Smooth muscle cell (in vitro differentiated cells): ENCODE data around the gene DOK7. TPM values are rescaled to one million over a fixed set of nuclear protein-coding genes. Genes with fewer than 3 reads are reported as not detected.

ENCODE experiments used
- DNase-seq: peaks from one replicate; lab custom pipeline; 2025; ENCODE audit not compliant: unreplicated experiment; lab: John Stamatoyannopoulos, UW
- H2AFZ ChIP-seq: fragments of 200-600 bp; sonication (generic); 2 replicates; pipeline ENCODE4 v1.6.0; 2016; ENCODE audit warnings: antibody characterized with exemption, low read depth, mild to moderate bottlenecking
- H3F3A ChIP-seq: fragments of 200-600 bp; sonication (generic); 2 replicates; pipeline ENCODE4 v1.6.0; 2017; ENCODE audit warnings: antibody characterized with exemption, low read depth
- H3K27ac ChIP-seq: fragments of 200-600 bp; sonication (generic); 2 replicates; pipeline ENCODE4 v1.5.1; 2016; ENCODE audit warnings: low read depth, mild to moderate bottlenecking
- H3K27me3 ChIP-seq: fragments of 200-600 bp; sonication (generic); 2 replicates; pipeline ENCODE4 v1.6.1; 2016; ENCODE audit warnings: low read depth, mild to moderate bottlenecking
- H3K36me3 ChIP-seq: fragments of 200-600 bp; sonication (generic); 2 replicates; pipeline ENCODE4 v1.5.1; 2016; ENCODE audit warnings: low read depth
- H3K4me1 ChIP-seq: fragments of 200-600 bp; sonication (generic); 2 replicates; pipeline ENCODE4 v1.5.1; 2016; ENCODE audit warnings: low read depth
- H3K4me2 ChIP-seq: fragments of 200-600 bp; sonication (generic); 2 replicates; pipeline ENCODE4 v1.6.0; 2016; ENCODE audit warnings: mild to moderate bottlenecking
- H3K4me3 ChIP-seq: fragments of 200-600 bp; sonication (generic); 2 replicates; pipeline ENCODE4 v1.5.1; 2016; ENCODE audit warnings: mild to moderate bottlenecking
- H3K79me2 ChIP-seq: fragments of 200-600 bp; sonication (generic); 2 replicates; pipeline ENCODE4 v1.6.0; 2016; ENCODE audit warnings: low read depth, mild to moderate bottlenecking
- H3K9ac ChIP-seq: fragments of 200-600 bp; sonication (generic); 2 replicates; pipeline ENCODE4 v1.6.0; 2016; ENCODE audit warnings: low read depth
- H3K9me3 ChIP-seq: fragments of 200-600 bp; sonication (generic); replicated peaks from 2 replicates; pipeline ENCODE4 v1.5.1; 2016; ENCODE audit warnings: low read depth
- H4K20me1 ChIP-seq: fragments of 200-600 bp; sonication (generic); 2 replicates; pipeline ENCODE4 v1.6.0; 2016; ENCODE audit warnings: low read depth
- WGBS: methylation state at CpG from one replicate; pipeline ENCODE4 v1.1.7; 2016; ENCODE audit warnings: low lambda C conversion rate; 5-methylcytosine and 5-hydroxymethylcytosine counted together
- polyA plus RNA-seq: library from polyadenylated mRNA; unstranded; fragments of >200 nt; fragmentation: Nextera tagmentation; extraction: Ambion mirVana; gene quantifications from 2 replicates; pipeline ENCODE4 v1.2.1, GENCODE V29; 2016
- total RNA-seq: library from RNA; depleted of rRNA; stranded (reverse); fragments of >200 nt; gene quantifications from 2 replicates; pipeline ENCODE4 v1.2.3, GENCODE V29; 2014
- TF ChIP-seq, protein P1 (sequence below): fragments of 200-600 bp; sonication (generic); IDR thresholded peaks from 2 replicates; pipeline ENCODE4 v1.5.1; 2017; ENCODE audit warnings: borderline replicate concordance, mild to moderate bottlenecking, antibody characterized with exemption; ENCODE audit not compliant: insufficient read depth, poor library complexity, severe bottlenecking

The DOK7 gene
- total and polyA plus RNA-seq, 2 experiments from 2014 or later: not detected

DNA sequence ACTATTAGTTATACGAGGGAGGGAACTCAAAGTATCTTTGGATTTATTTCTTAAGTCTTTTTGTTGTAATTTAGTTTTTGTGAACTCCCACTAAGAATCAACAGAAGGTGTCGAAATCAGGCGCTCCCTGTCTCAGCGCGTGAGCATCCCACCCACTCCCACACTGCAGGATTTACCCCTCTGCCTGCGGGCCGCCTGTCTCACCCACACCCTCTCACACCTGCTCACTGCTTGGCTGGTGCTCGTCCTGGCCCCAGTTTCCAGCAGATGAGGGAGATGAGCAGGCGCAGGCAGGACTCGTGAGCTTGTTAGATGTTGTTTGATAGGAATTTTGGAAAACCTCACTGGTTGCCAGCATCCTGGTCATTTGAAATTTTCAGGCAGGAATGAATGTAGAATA is 42.1 kb upstream of the DOK7 start:
- Histone ChIP-seq H3K4me1 (no peaks in the 10 kb centered on the region), H3K79me2 (no peaks in the 10 kb centered on the region), H3K9ac (no peak overlapping the region), H3K4me2 (no peak overlapping the region), H3K27me3 (no peaks in the 10 kb centered on the region), H3K27ac (no peak overlapping the region), H2AFZ (no peak overlapping the region), H4K20me1 (peaks cover 6% of the 10 kb centered on the region), H3K36me3 (no peaks in the 10 kb centered on the region), H3K9me3 (no peaks in the 10 kb centered on the region), H3F3A (no peaks in the 10 kb centered on the region), H3K4me3 (no peak overlapping the region)
- TF ChIP-seq, protein P1, sequence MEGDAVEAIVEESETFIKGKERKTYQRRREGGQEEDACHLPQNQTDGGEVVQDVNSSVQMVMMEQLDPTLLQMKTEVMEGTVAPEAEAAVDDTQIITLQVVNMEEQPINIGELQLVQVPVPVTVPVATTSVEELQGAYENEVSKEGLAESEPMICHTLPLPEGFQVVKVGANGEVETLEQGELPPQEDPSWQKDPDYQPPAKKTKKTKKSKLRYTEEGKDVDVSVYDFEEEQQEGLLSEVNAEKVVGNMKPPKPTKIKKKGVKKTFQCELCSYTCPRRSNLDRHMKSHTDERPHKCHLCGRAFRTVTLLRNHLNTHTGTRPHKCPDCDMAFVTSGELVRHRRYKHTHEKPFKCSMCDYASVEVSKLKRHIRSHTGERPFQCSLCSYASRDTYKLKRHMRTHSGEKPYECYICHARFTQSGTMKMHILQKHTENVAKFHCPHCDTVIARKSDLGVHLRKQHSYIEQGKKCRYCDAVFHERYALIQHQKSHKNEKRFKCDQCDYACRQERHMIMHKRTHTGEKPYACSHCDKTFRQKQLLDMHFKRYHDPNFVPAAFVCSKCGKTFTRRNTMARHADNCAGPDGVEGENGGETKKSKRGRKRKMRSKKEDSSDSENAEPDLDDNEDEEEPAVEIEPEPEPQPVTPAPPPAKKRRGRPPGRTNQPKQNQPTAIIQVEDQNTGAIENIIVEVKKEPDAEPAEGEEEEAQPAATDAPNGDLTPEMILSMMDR: no peak
- no peak for DNase-seq
- 97% methylated on average over 10 of the region's 10 CpGs for WGBS

DNA sequence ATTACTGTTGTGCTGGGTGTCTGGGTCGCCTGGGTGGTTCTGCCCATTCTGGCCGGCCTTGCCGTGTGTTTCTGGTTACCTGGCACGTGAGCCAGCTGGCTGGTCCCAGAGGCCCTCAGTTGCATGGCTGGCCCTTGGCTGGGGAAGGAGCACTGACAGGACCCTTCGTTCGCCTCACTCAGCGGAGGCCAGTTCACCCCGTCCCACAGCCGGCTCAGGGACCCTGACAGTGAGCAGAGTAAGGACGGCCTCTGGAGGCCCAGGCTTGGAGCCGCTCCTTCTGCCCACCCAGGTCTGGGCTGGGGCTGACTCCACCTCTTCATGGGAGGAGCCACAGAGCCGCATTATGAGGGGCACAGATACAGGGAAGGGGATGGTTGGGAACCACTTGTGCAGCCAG is 41.6 kb upstream of the DOK7 start:
- Histone ChIP-seq H3K27ac (no peak overlapping the region), H3K27me3 (no peaks in the 10 kb centered on the region)
- 89% methylated on average over 12 of the region's 12 CpGs for WGBS

DNA sequence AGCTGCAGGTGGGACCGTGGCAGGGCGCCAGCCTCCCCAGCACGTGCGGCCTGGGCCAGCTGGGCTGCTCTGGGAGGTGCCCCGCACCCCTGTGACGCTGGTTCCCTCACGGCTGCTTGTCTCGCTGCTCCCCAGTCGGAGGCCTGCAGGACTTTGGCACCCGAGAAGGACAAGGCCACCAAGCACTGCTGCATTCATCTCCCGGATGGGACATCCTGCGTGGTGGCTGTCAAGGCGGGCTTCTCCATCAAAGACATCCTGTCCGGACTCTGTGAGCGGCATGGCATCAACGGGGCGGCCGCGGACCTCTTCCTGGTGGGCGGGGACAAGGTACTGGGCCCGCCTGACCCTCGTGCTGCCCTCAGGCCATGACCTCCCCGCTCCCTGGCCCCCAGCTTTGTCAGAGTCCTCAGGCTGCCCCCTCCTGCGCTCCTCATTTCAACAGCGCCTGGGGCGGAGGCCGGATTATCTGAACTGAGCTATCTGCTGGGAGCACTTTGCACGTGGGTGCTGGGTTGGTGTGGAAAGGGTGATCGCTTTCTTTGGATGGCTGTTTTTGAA is 40.8 kb upstream of the DOK7 start:
- no peak overlapping the region for H3K4me2 ChIP-seq
- no peak overlapping the region for H3K27ac ChIP-seq
- no peak overlapping the region for H3K4me3 ChIP-seq
- no peaks in the 10 kb centered on the region for H3K4me1 ChIP-seq
- H3F3A ChIP-seq: no peaks in the 10 kb centered on the region
- H4K20me1 ChIP-seq: peaks cover 6% of the 10 kb centered on the region
- DNase-seq: no peak
- H3K9ac ChIP-seq: no peak overlapping the region
- 96% methylated on average over 29 of the region's 29 CpGs for WGBS
- H2AFZ ChIP-seq: no peak overlapping the region
- no peaks in the 10 kb centered on the region for H3K36me3 ChIP-seq
- TF ChIP-seq, protein P1: no peak
- H3K79me2 ChIP-seq: no peaks in the 10 kb centered on the region
- no peaks in the 10 kb centered on the region for H3K9me3 ChIP-seq
- H3K27me3 ChIP-seq: no peaks in the 10 kb centered on the region

More for the DNA sequence above, 41.6 kb upstream of the DOK7 start:
- no peaks in the 10 kb centered on the region for H3K36me3 ChIP-seq
- H3K79me2 ChIP-seq: no peaks in the 10 kb centered on the region
- peaks cover 6% of the 10 kb centered on the region for H4K20me1 ChIP-seq
- no peak overlapping the region for H2AFZ ChIP-seq
- H3K4me1 ChIP-seq: no peaks in the 10 kb centered on the region
- no peaks in the 10 kb centered on the region for H3F3A ChIP-seq
- no peaks in the 10 kb centered on the region for H3K9me3 ChIP-seq
- DNase-seq: no peak
- TF ChIP-seq, protein P1: no peak
- no peak overlapping the region for H3K4me2 ChIP-seq
- H3K9ac ChIP-seq: no peak overlapping the region
- no peak overlapping the region for H3K4me3 ChIP-seq

GRCh38 chr4:3422808-3423297 is 40.3 kb upstream of the DOK7 start:
- WGBS: 96% methylated on average over 19 of the region's 19 CpGs
- no peaks in the 10 kb centered on the region for H3K27me3 ChIP-seq
- no peak overlapping the region for H3K27ac ChIP-seq
- H3K79me2 ChIP-seq: no peaks in the 10 kb centered on the region
- TF ChIP-seq, protein P1: no peak
- no peaks in the 10 kb centered on the region for H3K9me3 ChIP-seq
- no peaks in the 10 kb centered on the region for H3K36me3 ChIP-seq
- no peak overlapping the region for H3K4me2 ChIP-seq
- no peak overlapping the region for H3K9ac ChIP-seq
- H3K4me3 ChIP-seq: no peak overlapping the region
- peaks cover 6% of the 10 kb centered on the region for H4K20me1 ChIP-seq
- H2AFZ ChIP-seq: no peak overlapping the region
- no peak for DNase-seq
- no peaks in the 10 kb centered on the region for H3K4me1 ChIP-seq
- no peaks in the 10 kb centered on the region for H3F3A ChIP-seq
